Peyer's patch (tissue), 4 donors: ENCODE measurements around the gene RAB20.

Experiments used
- CTCF ChIP-seq, 6 experiments: fragments of 450-650 bp in 4 of 6; fragments of 200-600 bp in 2 of 6; sonication (generic) in 1 of 6; IDR thresholded peaks; one replicate each; pipeline ENCODE4 v1.5.1; 2017 to 2019; ENCODE audit warnings: antibody characterized with exemption in 6 of 6, mild to moderate bottlenecking in 3 of 6, moderate library complexity in 1 of 6
- POLR2A ChIP-seq, 2 donors: fragments of 450-650 bp; IDR thresholded peaks; one replicate each; pipeline ENCODE4 v1.5.1; 2017; ENCODE audit warnings: antibody characterized with exemption in 2 of 2, mild to moderate bottlenecking in 2 of 2, moderate library complexity in 2 of 2

GRCh38 chr13:110474713-110475112 lies 86.8 kb downstream of the RAB20 start:
- TF ChIP-seq CTCF (IDR thresholded peaks at IDR 0.05) (no peak), POLR2A (IDR thresholded peaks at IDR 0.05) (no peak)
